EH (cell line): Measurements from ENCODE around the gene TGFB1.
A peak's percentile ranks its signal among the peaks of the same experiment; 100 is the strongest.

ENCODE experiments used
- DNase-seq: peaks from one replicate; pipeline ENCODE4 v3.0.0-alpha.2; 2015; ENCODE audit warnings: low read depth

The TGFB1 gene

DNA sequence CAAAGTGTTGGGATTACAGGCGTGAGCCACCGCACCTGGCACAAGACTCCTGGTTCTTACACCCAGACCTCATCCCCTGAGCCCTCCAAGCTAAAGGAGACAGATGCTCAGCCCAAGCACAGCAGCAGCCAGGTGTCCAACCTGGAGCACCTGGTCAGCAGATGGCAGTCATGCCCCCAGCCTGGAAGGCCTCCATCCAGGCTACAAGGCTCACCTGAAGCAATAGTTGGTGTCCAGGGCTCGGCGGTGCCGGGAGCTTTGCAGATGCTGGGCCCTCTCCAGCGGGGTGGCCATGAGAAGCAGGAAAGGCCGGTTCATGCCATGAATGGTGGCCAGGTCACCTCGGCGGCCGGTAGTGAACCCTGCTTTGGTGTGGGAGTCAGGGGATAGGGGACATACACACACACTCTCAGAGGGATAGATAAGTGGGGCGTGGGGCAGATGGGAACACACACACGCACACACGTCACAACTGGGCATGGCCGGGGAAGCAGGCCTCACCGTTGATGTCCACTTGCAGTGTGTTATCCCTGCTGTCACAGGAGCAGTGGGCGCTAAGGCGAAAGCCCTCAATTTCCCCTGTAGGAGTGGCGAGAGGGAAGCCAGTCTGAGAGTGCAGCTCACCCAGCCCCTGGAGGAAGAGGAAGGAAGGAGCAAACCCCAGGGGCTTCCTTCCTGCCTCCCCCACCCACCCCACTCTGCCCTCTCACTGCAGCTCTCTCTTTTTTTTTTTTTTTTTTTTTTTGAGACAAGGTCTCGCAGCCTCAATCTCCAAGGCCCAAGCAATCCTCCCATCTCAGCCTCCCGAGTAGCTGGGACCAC, 11.8 kb downstream of the TGFB1 start:
- no peak for DNase-seq

DNA sequence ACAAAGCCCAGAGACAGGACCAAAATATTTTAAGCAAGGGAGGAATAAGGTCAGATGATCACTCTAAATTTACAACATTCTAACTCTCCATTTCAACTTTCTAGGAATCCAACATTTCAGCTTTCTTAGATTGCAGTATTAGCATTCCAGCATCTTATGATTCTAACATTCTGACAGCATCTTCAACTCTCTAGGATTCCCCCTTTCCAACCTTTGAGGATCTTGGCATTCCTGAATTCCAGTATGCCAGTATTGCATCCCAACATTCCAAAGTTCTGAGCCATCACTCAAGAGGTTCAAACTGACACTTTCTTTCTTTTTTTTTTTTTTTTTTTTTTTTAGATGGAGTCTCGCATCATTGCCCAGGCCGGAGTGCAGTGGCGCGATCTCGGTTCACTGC, 13.8 kb downstream of the TGFB1 start:
- peak; percentile 93 for DNase-seq

DNA sequence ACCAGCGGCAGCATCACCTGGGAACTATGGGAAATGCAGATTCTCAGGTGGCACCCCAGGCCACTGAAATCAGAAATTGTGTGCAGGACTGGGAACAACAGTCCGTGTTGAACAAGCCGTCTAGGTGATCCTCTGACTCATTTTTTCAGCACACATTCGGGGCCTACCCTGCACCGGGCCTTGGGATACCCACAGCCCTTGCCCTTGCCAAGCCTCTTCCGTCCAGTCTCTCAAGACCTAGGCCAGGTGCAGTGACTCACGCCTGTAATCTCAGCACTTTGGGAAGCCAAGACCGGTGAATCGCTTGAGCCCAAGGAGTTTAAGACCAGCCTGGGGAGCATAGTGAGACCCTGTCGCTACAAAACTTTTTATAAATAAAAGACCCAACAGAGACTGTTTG, 18.3 kb downstream of the TGFB1 start:
- no peak for DNase-seq

DNA sequence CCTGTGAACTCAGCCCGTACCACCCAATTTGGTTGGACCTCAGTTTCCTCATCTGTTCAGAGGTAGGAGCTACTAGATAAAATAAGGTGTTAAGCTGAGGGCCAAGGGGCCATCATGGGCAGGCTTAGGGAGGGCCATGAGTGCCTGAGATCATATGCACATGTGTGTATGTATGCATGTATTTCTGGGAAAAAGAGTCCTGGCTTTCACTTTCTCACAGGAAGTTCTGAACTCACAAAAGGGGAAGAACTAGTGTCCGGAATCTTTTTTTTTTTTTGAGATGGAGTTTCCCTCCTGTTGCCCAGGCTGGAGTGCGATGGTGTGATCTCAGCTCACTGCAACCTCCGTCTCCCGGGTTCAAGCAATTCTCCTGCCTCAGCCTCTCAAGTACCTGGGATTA, 18.9 kb downstream of the TGFB1 start:
- no peak for DNase-seq

DNA sequence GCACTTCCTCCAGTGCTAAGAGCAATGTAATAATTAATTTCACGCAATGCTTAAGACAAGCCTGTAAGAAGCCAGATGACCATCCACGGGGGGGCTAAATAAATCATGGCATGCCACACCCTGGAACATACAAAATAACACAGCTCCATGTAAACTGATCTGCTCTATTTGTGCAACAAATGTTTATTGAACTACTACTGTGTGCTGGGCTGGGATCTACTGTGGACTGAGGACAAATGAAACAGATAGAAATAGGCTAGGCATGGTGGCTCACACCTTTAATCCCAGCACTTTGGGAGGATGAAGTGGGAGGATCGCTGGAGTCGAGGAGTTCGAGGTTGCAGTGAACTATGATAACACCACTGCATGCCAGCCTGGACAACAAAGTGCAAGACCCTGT, 21.3 kb downstream of the TGFB1 start:
- no peak for DNase-seq

DNA sequence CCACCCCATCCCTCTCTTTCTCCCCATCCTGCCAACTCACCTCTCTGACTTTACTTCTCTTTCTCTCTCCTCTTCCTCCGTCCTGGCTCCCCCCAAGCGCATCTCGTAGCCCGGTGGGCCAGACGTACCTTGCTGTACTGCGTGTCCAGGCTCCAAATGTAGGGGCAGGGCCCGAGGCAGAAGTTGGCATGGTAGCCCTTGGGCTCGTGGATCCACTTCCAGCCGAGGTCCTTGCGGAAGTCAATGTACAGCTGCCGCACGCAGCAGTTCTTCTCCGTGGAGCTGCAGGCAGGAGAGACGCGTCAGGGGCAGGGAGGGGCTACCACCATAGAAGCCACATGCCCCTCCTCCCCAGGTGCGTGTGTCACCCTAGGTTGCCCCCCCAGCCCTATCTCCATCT, 21.7 kb downstream of the TGFB1 start:
- no peak for DNase-seq

DNA sequence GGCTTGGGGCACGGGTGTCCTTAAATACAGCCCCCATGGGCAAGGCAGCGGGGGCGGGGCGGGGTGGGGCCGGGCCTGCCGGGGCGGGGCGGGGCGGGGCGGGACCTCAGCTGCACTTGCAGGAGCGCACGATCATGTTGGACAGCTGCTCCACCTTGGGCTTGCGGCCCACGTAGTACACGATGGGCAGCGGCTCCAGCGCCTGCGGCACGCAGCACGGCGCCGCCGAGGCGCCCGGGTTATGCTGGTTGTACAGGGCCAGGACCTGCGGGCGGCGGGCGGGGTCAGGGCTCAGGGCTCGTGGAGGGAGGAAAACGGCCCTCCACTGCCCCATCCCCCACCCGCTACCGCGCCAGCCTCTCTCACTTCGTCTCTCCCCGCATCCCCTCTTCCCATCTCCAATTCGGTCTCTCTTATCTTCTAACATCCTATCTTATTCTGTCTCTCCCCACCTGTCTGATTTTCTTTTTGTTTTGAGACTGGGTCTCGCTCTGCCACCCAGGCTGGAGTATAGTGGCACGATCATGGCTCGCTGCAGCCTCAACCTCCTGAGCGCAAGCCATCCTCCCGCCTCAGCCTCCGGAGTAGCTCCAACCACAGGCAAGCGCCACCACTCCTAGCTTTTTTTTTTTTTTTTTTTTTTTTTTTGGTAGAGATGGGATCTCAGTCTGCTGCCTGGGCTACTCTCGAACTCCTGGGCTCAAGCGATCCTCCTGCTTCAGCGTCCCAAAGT, 22.6 kb downstream of the TGFB1 start:
- DNase-seq = no peak

DNA sequence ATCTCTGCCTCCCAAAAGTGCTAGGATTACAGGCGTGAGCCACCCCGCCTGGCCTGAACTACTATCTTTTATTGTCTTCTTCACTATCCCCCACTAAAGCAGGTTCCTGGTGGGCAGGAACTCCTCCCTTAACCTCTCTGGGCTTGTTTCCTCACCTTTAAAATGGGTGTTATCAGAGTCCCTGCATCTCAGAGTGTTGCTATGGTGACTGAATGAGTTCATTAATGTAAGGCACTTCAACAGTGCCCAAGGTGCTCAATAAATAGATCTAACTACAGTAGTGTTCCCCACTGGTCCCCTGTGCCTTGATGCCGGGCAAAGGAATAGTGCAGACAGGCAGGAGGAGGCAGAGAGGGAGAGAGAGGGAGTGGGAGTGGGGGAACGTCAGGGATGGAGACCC, 23.2 kb downstream of the TGFB1 start:
- DNase-seq = no peak

DNA sequence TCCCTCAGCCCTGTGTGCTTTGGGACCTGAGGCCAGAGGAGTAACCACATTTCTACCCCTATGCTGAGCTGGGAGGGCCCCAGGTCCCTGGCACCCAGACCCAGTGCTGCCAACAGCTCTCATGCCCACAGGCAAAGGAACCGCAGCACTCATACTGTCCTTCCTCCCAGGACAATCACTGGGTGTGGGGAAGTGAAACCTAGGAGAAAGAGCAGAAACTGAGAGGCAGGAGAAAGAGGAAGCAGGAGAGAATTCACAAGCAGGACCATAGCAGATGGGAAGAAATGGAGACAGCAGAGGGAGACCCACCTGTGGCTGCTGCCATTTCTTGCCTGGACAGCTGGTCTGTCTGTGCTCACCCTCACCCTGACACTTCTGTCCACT, 24.9 kb downstream of the TGFB1 start:
- DNase-seq = no peak

DNA sequence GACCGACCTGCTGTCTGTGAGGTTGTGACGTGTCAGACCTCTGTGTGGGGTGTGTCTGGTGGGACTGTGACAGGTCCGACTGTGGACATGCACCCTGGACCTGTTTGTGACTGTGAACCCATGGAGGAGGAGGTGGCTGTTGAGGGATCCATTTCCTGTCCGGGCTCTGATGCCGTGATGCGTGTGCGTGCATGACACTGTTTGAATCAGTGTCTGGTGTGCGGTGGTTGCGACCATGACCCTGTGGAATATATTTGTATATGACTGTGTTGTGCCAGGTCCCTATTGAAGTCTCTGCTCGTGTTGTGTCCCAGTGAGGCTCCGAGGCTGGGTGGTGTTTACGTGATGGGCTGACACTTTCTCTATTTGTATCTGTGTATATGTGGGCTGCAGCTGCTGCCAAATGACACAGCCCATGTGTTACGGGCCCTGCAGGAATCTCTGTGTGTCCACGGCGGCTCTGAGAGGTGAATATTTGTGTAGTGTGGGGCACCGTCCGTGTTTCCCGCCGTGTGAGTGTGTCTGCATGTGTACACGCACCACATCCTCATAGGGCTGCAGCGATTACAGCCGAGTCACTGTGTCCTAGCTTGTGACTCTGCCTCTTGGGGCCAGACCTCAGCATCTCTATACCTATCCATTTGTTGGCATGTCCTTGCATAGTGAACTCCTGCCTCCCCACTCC, 25.4 kb downstream of the TGFB1 start:
- peak; percentile 33 for DNase-seq

DNA sequence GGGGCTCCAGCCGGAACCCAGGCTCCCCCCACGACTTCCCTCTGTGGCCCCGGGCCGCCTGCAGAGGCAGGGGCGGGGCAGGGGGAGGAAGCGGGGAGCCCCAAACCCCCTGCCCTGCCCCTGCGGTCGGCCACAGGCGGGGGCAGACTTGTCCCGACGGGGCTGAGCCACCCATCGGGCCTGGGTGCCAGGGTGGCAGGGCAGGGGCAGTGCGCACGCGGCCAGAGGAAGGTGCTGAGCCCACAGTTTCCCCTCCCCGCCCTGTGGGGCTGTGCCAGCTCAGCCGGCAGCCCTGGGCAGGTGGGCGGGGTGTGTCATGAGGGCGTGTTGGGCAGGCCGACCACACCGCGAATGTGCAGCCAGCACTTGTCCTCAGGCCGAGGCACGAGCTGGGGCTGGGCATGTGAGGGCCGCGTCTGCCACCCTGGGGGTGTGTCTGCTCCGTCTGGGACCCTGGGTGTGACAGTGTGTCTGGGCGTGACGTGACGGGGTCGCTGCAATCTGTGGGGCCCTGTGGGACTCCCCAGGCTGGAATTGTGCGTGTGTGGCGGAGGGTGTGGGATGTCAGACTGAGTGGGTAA, 26.1 kb downstream of the TGFB1 start:
- DNase-seq = peak; percentile 35

DNA sequence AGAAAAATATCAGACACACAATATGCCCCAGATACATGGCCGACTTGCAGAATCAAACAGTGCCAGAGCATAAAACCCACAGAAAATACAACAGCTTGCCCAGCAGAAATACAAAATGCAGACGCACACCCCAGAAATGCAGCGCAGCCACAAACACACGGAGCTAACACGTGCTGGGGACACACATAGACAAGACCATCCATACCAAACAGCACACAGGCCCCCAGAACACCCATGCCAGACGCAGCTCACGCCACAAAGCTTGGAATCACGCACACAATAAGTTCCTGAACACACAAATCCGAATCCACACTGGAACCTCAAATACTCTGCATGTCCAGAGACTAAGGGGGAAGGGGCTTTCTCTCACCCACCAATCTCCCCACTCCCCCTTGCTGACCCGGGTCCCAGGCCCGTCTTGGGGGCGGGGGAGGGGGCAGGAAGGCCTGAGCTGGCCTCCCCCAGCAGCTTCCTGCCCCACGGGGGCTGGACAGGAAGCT, 26.6 kb downstream of the TGFB1 start:
- DNase-seq = peak; percentile 18

DNA sequence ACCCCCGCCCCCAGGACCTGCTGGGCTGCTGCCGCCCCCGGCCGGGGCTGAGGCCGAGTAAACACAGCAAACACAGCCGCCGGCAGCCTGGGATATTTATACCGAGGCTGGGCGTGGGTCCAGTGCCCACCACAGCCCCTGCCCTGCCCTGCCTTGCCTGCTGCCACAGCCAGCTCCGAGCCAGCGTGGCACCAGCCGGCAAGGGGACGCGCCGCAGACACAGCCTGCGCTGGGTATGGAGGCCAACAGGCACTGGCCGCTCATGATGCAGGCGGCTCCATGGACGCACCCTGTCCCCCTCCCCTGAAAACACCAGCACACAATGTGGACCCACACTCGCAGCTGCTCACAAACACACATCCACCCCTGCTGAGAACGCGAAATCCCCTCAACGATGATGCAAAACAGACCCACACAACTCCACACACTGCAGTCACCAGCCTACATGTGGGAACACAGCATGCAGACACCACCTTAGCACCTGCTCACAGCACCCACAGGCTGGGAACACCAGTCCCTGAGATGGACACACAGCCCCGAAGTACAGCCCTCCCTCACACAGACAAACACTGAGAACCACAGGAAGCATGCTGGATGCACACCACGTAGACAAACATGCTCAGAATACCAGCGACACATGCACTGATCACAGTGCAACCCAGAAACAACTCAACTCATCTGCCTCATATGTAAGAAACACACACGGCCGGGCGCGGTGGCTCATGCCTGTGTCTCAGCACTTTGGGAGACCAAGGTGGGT, 27.6 kb downstream of the TGFB1 start:
- peak; percentile 90 for DNase-seq

DNA sequence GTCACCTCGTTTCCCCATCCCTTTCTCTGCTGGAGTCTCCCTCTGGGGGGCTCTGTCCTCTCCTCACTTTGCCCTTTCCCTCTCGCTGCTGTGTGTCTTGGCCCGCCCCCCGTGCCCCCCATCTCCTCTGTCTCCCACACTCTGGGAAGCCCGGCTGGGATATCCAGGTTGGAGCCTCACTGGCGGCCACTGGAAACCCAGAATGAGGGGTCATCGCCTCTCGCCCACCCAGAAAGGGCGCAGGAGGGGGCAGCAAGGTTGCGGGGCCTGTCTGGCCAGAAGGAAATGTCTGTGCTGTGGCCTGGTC, 28.1 kb downstream of the TGFB1 start:
- no peak for DNase-seq

DNA sequence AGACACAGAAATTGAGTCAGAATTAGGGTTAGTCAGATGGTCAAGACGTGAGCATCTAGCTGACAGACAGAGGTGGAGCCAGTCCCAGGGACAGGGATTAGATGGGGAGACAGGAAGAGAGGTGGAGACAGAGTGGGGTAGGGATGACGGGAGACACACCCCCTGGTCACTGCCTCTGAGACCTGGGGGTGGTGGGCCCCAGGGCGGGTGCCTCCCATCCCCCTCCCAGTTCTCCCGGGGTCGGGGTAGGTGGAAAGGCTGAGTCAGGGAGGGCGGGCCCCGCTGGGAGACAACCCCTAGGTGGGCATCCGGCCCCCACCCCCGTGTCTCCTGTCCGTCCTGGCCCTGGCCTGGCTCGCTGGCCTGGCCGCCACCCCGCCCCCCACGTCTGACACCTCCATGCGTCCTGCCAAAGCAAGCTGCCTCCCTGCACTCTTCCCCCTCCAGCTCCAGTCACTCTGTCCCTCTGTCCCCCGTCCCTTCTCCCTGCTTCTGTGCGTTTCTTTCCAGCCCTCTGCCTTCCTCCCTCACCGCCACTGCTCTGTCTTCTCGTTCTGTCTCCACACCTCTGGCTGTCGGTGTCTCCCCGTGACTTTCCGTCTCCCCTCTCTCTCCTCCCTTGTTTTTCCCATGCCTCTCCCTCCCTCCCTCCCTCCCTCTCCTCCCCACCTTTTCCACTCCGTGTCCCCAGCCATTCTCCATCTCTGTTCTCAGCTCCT, 28.6 kb downstream of the TGFB1 start:
- DNase-seq = peak; percentile 89

DNA sequence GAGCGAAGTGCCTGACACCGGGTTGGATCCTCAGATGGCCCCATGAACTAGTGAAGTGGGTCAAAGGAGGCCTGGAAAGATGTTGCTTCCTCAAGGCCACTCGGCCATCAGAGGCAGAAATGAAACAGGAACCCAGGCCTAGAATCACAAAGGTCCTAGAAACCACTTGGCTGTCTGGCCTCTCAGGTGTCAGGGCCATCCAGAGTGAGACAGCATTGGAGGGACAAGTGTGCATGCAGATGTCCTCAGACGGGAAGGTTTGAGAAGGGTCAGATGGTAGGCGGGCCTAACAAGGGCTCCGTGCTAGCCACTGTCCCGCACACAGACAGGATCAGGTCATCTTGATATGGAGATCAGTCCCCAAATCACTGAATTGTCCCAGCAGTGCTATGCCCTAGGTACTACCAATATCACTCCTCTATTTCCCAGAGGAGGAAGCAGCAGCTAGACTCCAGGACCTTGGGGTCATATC, 29.5 kb downstream of the TGFB1 start:
- no peak for DNase-seq

DNA sequence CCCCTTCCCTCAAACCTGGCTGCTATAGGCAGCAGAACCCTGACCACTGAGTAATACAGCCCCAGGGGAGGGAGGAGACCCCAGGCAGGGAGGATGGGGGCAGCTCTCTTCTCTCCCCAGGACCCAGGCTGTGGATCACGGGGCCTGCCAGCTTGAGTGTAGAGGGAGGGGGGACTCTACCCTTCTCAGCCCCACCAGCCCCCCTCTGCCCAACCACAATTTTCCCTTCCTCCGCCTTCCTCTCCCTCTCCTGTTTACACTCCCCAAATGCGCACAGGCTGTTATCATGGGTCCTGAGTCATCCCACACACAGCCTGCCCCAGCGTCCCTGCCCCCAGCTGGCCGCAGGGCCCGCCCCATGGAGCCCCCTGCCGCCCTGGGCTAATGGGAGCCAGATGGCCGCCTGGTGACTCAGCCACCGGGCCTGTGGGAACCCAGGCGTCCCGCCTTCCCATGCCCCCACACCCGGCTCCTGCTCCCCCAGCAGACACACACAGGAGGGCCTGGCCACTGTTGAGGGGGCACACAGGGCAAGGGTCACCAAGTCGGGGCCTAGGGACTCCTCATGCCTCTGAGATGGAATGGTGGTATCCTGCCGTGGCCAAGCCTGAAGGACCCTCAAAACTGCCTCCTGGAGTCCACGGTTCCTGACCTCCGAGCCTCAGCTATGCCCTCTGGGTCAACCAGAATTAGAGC, 30.1 kb downstream of the TGFB1 start:
- DNase-seq = peak; percentile 98

DNA sequence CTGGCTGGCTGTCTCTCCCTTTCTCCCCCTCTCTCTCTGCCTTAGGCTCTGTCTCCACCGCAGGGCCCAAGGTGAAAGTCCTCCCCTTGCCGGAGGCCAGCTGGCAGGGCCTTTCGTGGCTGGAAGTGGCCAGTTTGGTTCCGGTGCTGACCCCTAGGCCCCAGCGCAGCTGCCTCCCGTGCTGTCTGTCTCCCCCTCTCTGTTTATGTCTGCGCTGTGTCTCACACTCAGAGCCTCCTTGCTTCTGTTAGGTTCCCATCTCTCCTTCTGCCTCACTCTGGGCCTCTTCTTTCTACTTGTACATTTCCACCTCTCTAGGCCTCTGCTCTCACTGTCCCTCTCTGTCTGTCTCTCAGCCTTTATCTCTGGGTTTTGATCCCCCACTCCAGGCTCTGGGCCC, 30.7 kb downstream of the TGFB1 start:
- peak; percentile 87 for DNase-seq

DNA sequence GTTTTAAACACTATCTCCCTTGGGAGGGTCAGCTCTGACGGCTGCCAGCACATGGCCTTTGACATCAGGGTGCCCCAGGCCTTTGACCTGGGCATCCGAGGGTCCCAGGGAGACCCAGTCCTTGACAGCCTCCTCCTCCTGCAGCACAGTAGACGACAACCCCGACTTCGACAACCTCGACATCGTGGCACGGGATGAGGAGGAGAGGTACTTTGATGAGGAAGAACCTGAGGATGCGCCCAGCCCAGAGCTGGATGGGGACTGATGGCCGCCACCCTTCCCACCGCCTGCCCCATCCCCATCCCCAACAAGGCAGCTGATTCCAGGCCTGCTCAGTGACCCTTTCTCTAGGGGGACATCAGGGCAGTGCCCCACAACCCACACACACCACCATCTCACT, 31.3 kb downstream of the TGFB1 start:
- DNase-seq = no peak

DNA sequence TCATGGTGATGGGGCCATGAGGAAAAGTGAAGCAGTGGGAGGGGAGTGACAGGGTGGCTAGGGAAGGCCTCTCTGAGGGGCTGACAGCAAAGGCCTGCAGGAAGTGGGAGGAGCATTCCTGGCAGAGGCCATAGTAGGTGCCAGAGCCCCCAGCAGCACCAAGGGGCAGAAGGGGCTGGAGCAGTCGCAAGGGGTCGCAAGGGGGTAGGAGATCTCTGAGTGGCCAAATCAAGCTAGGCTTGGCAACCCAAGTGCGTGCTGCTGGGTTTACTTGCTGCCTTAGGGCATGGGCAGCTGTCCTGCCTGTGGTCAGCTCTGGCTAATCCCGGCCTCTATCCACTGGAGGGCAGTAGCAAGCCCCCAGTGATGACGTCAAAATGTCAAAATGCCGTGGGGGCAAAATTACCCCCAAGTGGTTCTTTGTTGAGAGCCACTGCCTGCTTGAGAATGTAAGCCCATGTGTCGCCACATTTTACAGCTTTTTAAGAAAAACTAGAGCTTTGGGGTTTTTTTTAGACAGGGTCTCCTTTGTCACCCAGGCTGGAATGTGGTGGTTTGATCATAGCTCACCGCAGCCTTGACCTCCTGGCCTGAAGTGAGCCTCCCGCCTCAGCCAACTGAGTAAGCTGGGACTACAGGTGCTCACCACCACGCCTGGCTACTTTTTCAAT, 32.0 kb downstream of the TGFB1 start:
- DNase-seq = peak; percentile 91
